Right lobe of liver (tissue), 4 donors: ENCODE measurements around the gene HLA-DRB1.

ENCODE experiments used
- POLR2A ChIP-seq: fragments of 450-650 bp; IDR thresholded peaks from one replicate; pipeline ENCODE4 v1.6.1; 2017; ENCODE audit warnings: antibody characterized with exemption, mild to moderate bottlenecking
- TF ChIP-seq, protein P1 (sequence below), 4 donors: fragments of 200-600 bp in 3 of 4; fragments of 450-650 bp in 1 of 4; IDR thresholded peaks; one replicate each; pipeline versions ENCODE4 v1.5.1 to v1.8.0; 2016 to 2022; ENCODE audit warnings: antibody characterized with exemption in 4 of 4, mild to moderate bottlenecking in 2 of 4
- donor health status: DM: no; HTN: no; CAD: no.
- donor health status: DM: no; HTN: no; CAD: no.
- donor health status: DM: no; HTN: yes; CAD: no.

DNA sequence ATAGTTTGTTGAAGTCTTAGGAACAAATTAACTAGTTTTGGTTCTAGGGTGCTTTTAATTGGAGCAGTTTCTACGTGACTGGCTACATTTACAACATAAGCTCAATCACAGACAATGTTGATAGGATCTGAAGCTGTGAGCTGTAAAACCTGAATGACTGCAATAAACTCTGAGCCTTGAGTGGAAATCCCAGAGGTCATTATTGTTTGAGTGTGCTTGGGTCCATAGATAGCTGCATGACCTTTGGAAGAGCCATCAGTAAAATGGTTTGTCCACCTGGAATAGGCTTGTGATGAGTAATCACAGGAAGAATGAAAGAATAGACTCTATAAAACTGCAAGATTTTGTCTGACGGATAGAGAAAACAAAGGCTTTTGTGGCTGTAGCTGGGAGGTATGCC, 26.7 kb downstream of the HLA-DRB1 start:
- TF ChIP-seq, protein P1, sequence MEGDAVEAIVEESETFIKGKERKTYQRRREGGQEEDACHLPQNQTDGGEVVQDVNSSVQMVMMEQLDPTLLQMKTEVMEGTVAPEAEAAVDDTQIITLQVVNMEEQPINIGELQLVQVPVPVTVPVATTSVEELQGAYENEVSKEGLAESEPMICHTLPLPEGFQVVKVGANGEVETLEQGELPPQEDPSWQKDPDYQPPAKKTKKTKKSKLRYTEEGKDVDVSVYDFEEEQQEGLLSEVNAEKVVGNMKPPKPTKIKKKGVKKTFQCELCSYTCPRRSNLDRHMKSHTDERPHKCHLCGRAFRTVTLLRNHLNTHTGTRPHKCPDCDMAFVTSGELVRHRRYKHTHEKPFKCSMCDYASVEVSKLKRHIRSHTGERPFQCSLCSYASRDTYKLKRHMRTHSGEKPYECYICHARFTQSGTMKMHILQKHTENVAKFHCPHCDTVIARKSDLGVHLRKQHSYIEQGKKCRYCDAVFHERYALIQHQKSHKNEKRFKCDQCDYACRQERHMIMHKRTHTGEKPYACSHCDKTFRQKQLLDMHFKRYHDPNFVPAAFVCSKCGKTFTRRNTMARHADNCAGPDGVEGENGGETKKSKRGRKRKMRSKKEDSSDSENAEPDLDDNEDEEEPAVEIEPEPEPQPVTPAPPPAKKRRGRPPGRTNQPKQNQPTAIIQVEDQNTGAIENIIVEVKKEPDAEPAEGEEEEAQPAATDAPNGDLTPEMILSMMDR (IDR thresholded peaks at IDR 0.05) = no peak
- no peak for TF ChIP-seq POLR2A
